Measurements from ENCODE around the gene RNF113A.
"Not testable (repeated sequence)": the region's sequence is repeated elsewhere in the genome, so short reads cannot be mapped to it uniquely, and the experiment has no call there.

The RNF113A gene

GRCh38 chrX:119871599-119872395 lies at the start of gene RNF113A, which contains the start of gene NDUFA1:
TSS of gene RNF113A (minus strand) at chrX:119871733. CDS start at chrX:119871613, 120 bp downstream.
TSS of gene NDUFA1 (plus strand) at chrX:119871832. CDS start at chrX:119871912, 80 bp downstream.
- H3K4me1 ChIP-seq: peaks cover 11% of the 10 kb centered on the region
- in situ Hi-C loops (cut with MboI; ENCODE audit: low sequenced_read_pairs): loop anchor here (5.0 kb wide), 1 partner anchor 79 kb away; the partner anchor contains the start of gene RPL39
- no peaks in the 10 kb centered on the region for H3K9me3 ChIP-seq
- peaks cover 15% of the 10 kb centered on the region for H3K36me3 ChIP-seq (replicated peaks)
- DNase-seq (ENCODE audit: low spot score in 2 of 2): peak; percentile 93
- peak within 1 kb of the TSS; percentile 61 for H3K4me3 ChIP-seq
- H3K27me3 ChIP-seq (ENCODE audit: low read depth): no peaks in the 10 kb centered on the region

DNA sequence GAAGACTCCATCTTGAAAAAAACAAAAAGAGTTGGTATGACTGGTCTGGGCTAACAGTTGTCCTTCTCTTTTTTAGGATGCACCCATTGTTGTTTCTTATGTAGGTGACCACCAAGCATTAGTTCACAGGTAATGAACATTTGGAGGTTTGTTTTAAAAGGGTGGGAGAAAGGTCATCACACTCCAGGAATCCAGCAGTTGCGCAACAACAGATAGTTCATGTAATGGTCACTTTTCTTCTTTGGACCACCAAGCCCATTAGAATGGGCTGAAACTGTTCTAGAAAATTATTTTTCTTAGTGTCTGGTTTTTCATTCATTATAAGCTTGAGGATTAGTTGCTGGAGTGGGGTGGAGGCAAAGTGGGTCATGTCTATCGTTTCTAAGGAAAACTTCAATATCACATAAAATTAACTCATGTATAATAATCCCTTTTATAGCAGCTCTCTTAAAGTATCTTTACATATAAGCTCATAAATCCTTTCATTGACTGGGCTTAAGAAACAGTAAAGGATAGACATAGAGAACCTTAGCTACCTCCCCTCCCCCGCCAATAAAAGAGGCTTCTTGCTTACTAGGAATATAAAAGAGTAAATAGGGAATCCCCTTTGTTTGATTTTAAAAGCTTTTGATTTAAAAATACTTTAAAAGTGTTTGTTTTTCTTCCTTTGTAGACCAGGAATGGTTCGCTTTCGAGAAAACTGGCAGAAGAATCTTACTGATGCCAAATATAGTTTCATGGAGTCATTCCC lies 48.5 kb upstream of the RNF113A start:
- in situ Hi-C loops (cut with MboI; ENCODE audit: low sequenced_read_pairs): no loop called here
- Histone ChIP-seq H3K36me3 (replicated peaks) (peaks cover 19% of the 10 kb centered on the region), H3K9me3 (no peaks in the 10 kb centered on the region), H3K27me3 (ENCODE audit: low read depth) (no peaks in the 10 kb centered on the region), H3K4me1 (peaks cover 27% of the 10 kb centered on the region), H3K4me3 (no peak overlapping the region)
- DNase-seq (ENCODE audit: low spot score in 2 of 2): peak; percentile 79 to 91

GRCh38 chrX:119917877-119918276 lies 46.3 kb upstream of the RNF113A start:
- Histone ChIP-seq H3K27me3 (ENCODE audit: low read depth) (no peaks in the 10 kb centered on the region), H3K36me3 (replicated peaks) (peaks cover under 1% of the 10 kb centered on the region; the same call in 1 of the 2 replicates), H3K4me3 (no peak overlapping the region), H3K9me3 (no peaks in the 10 kb centered on the region), H3K4me1 (peaks cover 27% of the 10 kb centered on the region)
- in situ Hi-C loops (cut with MboI; ENCODE audit: low sequenced_read_pairs): no loop called here
- DNase-seq (ENCODE audit: low spot score in 2 of 2): no peak

DNA sequence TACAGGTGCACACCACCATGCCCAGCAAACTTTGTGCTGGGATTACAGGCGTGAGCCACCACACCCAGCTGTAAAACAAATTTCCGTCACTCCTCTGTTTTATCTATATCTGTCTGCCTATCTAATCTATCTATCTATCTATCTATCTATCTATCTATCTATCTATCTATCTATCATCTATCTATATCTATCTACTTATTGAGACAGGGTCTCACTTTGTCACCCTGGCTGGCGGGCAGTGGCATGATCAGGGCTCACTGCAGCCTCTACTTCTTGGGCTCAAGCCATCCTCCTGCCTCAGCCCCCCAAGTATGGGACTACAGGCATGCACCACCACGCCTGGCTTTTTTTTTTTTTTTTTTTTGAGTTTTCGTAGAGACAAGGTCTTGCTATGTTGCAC lies 44.8 kb upstream of the RNF113A start:
- in situ Hi-C loops (cut with MboI; ENCODE audit: low sequenced_read_pairs): no loop called here
- no peak for DNase-seq (ENCODE audit: low spot score in 2 of 2)
- no peaks in the 10 kb centered on the region for H3K36me3 ChIP-seq (replicated peaks)
- peaks cover 23% of the 10 kb centered on the region for H3K4me1 ChIP-seq
- H3K27me3 ChIP-seq (ENCODE audit: low read depth): no peaks in the 10 kb centered on the region
- no peaks in the 10 kb centered on the region for H3K9me3 ChIP-seq
- H3K4me3 ChIP-seq: no peak overlapping the region

- H3K4me1 ChIP-seq: no peaks in the 10 kb centered on the region
- H3K36me3 ChIP-seq (replicated peaks): no peaks in the 10 kb centered on the region
- no peaks in the 10 kb centered on the region for H3K9me3 ChIP-seq
- DNase-seq (ENCODE audit: low spot score in 2 of 2): no peak
- H3K27me3 ChIP-seq (ENCODE audit: low read depth): no peaks in the 10 kb centered on the region
- no peak overlapping the region for H3K4me3 ChIP-seq
- in situ Hi-C loops (cut with MboI; ENCODE audit: low sequenced_read_pairs): no loop called here
Measured at GRCh38 chrX:119900976-119901375, 29.4 kb upstream of the RNF113A start.

GRCh38 chrX:119899125-119899524 lies 27.6 kb upstream of the RNF113A start:
- Histone ChIP-seq H3K9me3 (no peaks in the 10 kb centered on the region), H3K36me3 (replicated peaks) (no peaks in the 10 kb centered on the region), H3K27me3 (ENCODE audit: low read depth) (no peaks in the 10 kb centered on the region), H3K4me1 (peaks cover 5% of the 10 kb centered on the region), H3K4me3 (no peak overlapping the region)
- no peak for DNase-seq (ENCODE audit: low spot score in 2 of 2)
- in situ Hi-C loops (cut with MboI; ENCODE audit: low sequenced_read_pairs): no loop called here

- Histone ChIP-seq H3K4me1 (peaks cover 19% of the 10 kb centered on the region), H3K4me3 (no peak within 1 kb of the TSS), H3K36me3 (replicated peaks) (no peaks in the 10 kb centered on the region), H3K9me3 (no peaks in the 10 kb centered on the region), H3K27me3 (ENCODE audit: low read depth) (no peaks in the 10 kb centered on the region)
- peak; percentile 14 to 23 for DNase-seq (ENCODE audit: low spot score in 2 of 2)
- in situ Hi-C loops (cut with MboI; ENCODE audit: low sequenced_read_pairs): no loop called here
Measured at GRCh38 chrX:119895843-119896326, 24.4 kb upstream of the RNF113A start, which contains the start of gene AKAP14. TSS of gene AKAP14 (plus strand) at chrX:119895893. CDS start at chrX:119903224, 7,331 bp downstream.

DNA sequence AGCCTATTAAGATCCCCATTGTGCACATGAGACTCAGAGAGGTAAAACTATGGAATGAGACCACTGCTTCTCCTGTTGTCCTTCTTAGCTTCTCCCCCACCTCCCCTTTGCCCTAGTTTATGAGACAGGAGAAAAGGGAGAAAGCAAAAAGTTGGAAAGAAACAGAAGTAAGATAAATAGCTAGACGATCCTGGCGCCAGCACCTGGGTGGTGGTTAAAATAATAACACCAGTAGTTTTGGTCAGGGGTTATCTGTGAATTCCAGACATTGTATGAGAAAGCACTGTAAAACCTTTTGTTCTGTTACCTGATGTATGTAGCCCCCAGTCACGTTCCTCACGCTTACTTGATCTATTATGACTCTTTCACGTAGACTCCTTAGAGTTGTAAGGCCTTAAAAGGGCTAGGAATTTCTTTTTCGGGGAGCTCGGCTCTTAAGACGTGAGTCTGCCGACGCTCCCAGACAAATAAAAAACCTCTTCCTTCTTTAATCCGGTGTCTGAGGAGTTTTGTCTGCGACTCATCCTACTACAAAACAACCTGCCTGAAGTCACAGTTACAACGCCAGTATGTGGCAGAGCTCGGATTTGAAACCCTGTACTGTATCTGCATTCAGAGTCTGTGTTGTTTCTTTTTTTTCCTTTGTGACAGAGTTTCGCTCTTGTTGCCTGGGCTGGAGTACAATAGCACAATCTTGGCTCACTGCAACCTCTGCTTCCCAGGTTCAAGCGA lies 20.6 kb upstream of the RNF113A start:
- H3K4me3 ChIP-seq; H3K36me3 ChIP-seq (replicated peaks); in situ Hi-C loops (cut with MboI; ENCODE audit: low sequenced_read_pairs): not testable (repeated sequence)

DNA sequence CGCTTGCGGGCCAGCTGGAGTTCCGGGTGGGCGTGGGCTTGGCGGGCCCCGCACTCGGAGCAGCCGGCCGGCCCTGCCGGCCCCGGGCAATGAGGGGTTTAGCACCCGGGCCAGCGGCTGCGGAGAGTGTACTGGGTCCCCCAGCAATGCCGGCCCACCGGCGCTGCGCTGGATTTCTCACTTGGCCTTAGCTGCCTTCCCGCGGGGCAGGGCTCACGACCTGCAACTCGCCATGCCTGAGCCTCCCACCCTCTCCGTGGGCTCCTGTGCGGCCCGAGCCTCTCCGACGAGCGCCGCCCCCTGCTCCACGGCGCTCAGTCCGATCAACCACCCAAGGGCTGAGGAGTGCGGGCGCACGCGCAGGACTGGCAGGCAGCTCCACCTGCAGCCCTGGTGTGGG lies 19.1 kb upstream of the RNF113A start:
- DNase-seq (ENCODE audit: low spot score in 2 of 2); in situ Hi-C loops (cut with MboI; ENCODE audit: low sequenced_read_pairs); H3K27me3 ChIP-seq (ENCODE audit: low read depth); H3K9me3 ChIP-seq; H3K4me3 ChIP-seq; H3K36me3 ChIP-seq (replicated peaks): not testable (repeated sequence)
- H3K4me1 ChIP-seq: peaks cover 22% of the 10 kb centered on the region

More for the DNA sequence above, 20.6 kb upstream of the RNF113A start:
- DNase-seq (ENCODE audit: low spot score in 2 of 2); H3K27me3 ChIP-seq (ENCODE audit: low read depth); H3K9me3 ChIP-seq: not testable (repeated sequence)
- peaks cover 22% of the 10 kb centered on the region for H3K4me1 ChIP-seq

GRCh38 chrX:119887721-119888425 lies 16.3 kb upstream of the RNF113A start:
- Histone ChIP-seq H3K4me3 (no peak overlapping the region), H3K4me1 (peaks cover 10% of the 10 kb centered on the region), H3K36me3 (replicated peaks) (no peaks in the 10 kb centered on the region), H3K27me3 (ENCODE audit: low read depth) (no peaks in the 10 kb centered on the region), H3K9me3 (no peaks in the 10 kb centered on the region)
- DNase-seq (ENCODE audit: low spot score in 2 of 2): peak; percentile 60 to 91
- in situ Hi-C loops (cut with MboI; ENCODE audit: low sequenced_read_pairs): no loop called here

GRCh38 chrX:119885554-119886428 lies 14.3 kb upstream of the RNF113A start:
- no peak for DNase-seq (ENCODE audit: low spot score in 2 of 2)
- Histone ChIP-seq H3K27me3 (ENCODE audit: low read depth) (no peaks in the 10 kb centered on the region), H3K4me1 (peaks cover 3% of the 10 kb centered on the region; the same call in 1 of the 2 replicates), H3K9me3 (no peaks in the 10 kb centered on the region), H3K36me3 (replicated peaks) (no peaks in the 10 kb centered on the region), H3K4me3 (no peak overlapping the region)
- in situ Hi-C loops (cut with MboI; ENCODE audit: low sequenced_read_pairs): no loop called here
